Ishikawa (cell line): ENCODE data around the gene FSIP1.

ENCODE experiments used
- CEBPB ChIP-seq: IDR thresholded peaks from 2 replicates; pipeline ENCODE4 v1.6.1; 2012
- CREB1 ChIP-seq: IDR thresholded peaks from 2 replicates; pipeline ENCODE4 v1.6.1; 2012; ENCODE audit warnings: low read depth
- EP300 ChIP-seq: IDR thresholded peaks from 2 replicates; pipeline ENCODE4 v1.6.1; 2012; ENCODE audit warnings: borderline replicate concordance
- FOXM1 ChIP-seq: IDR thresholded peaks from 2 replicates; pipeline ENCODE4 v1.6.1; 2012; ENCODE audit warnings: low read depth, borderline replicate concordance
- MAX ChIP-seq: IDR thresholded peaks from 2 replicates; pipeline ENCODE4 v1.6.1; 2012
- NFIC ChIP-seq: IDR thresholded peaks from 2 replicates; pipeline ENCODE4 v1.6.1; 2012
- RAD21 ChIP-seq: IDR thresholded peaks from 2 replicates; pipeline ENCODE4 v1.6.1; 2012; ENCODE audit warnings: low read depth
- REST ChIP-seq: IDR thresholded peaks from 2 replicates; pipeline ENCODE4 v1.6.1; 2012; ENCODE audit warnings: low read depth, mild to moderate bottlenecking
- TAF1 ChIP-seq: IDR thresholded peaks from 2 replicates; pipeline ENCODE4 v1.6.1; 2012; ENCODE audit warnings: low read depth, mild to moderate bottlenecking
- TCF12 ChIP-seq: IDR thresholded peaks from 2 replicates; pipeline ENCODE4 v1.6.1; 2012; ENCODE audit warnings: low read depth
- TEAD4 ChIP-seq: IDR thresholded peaks from 2 replicates; pipeline ENCODE4 v1.6.1; 2012
- USF1 ChIP-seq: IDR thresholded peaks from 2 replicates; pipeline ENCODE4 v1.6.1; 2012
- YY1 ChIP-seq: IDR thresholded peaks from 2 replicates; pipeline ENCODE4 v1.6.1; 2012; ENCODE audit warnings: low read depth
- ZBTB7A ChIP-seq: IDR thresholded peaks from 2 replicates; pipeline ENCODE4 v1.6.1; 2012; ENCODE audit warnings: low read depth

- TF ChIP-seq TAF1: no peak
- no peak for TF ChIP-seq TCF12
- no peak for TF ChIP-seq USF1
- no peak for TF ChIP-seq RAD21
- no peak for TF ChIP-seq MAX
- TF ChIP-seq EP300: no peak
- TF ChIP-seq CREB1: no peak
- no peak for TF ChIP-seq TEAD4
- no peak for TF ChIP-seq YY1
- TF ChIP-seq NFIC: no peak
- TF ChIP-seq CEBPB: no peak
- TF ChIP-seq ZBTB7A: no peak
- no peak for TF ChIP-seq FOXM1
- TF ChIP-seq REST: no peak
These were observed 182.8 kb downstream of the FSIP1 start for GRCh38 chr15:39599871-39600270.
